ENCODE results near the gene PCGF2.

Gene PCGF2

GRCh38 chr17:38746004-38746848 lies 1.9 kb downstream of the PCGF2 start:
- TF ChIP-seq, protein P1, sequence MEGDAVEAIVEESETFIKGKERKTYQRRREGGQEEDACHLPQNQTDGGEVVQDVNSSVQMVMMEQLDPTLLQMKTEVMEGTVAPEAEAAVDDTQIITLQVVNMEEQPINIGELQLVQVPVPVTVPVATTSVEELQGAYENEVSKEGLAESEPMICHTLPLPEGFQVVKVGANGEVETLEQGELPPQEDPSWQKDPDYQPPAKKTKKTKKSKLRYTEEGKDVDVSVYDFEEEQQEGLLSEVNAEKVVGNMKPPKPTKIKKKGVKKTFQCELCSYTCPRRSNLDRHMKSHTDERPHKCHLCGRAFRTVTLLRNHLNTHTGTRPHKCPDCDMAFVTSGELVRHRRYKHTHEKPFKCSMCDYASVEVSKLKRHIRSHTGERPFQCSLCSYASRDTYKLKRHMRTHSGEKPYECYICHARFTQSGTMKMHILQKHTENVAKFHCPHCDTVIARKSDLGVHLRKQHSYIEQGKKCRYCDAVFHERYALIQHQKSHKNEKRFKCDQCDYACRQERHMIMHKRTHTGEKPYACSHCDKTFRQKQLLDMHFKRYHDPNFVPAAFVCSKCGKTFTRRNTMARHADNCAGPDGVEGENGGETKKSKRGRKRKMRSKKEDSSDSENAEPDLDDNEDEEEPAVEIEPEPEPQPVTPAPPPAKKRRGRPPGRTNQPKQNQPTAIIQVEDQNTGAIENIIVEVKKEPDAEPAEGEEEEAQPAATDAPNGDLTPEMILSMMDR (IDR thresholded peaks at IDR 0.05; ENCODE audit: extremely low read depth, missing control alignments): no peak
- no peak for DNase-seq (ENCODE audit: low spot score)

GRCh38 chr17:38745545-38745944 lies 2.6 kb downstream of the PCGF2 start:
- no peak for DNase-seq (ENCODE audit: low spot score)
- TF ChIP-seq, protein P1 (IDR thresholded peaks at IDR 0.05; ENCODE audit: extremely low read depth, missing control alignments): no peak

DNA sequence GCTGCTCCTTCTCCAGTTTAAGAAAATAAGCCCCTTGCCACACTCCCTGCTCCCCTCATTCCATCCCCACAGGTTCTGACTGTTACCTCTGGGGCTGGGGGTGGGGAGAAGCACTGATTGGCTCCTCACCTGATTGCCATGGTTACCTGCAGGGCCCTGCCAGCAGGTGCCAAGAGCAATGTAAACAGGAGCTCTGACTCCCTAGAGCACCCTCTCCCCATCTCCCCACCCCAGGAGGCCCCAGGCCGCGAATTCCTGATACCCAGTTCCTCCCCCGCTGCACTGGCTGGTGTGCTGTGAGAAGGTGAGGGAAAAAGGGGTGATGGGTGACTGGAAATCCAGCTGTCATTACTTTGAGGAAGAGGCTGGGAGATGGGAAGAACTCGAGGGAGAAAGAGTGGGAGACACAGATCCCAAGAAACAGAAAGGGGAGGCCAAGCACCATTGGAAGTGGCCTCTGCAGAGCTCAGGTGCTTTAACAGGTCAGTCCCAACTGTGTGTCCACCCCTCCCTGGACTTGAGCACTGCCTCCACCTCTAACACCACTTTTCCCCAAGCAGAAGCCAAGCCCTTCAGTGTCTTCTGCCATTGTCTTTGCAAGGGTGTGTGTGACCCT lies 4.5 kb downstream of the PCGF2 start:
- DNase-seq (ENCODE audit: low spot score): no peak
- TF ChIP-seq, protein P1 (IDR thresholded peaks at IDR 0.05; ENCODE audit: extremely low read depth, missing control alignments): no peak

DNA sequence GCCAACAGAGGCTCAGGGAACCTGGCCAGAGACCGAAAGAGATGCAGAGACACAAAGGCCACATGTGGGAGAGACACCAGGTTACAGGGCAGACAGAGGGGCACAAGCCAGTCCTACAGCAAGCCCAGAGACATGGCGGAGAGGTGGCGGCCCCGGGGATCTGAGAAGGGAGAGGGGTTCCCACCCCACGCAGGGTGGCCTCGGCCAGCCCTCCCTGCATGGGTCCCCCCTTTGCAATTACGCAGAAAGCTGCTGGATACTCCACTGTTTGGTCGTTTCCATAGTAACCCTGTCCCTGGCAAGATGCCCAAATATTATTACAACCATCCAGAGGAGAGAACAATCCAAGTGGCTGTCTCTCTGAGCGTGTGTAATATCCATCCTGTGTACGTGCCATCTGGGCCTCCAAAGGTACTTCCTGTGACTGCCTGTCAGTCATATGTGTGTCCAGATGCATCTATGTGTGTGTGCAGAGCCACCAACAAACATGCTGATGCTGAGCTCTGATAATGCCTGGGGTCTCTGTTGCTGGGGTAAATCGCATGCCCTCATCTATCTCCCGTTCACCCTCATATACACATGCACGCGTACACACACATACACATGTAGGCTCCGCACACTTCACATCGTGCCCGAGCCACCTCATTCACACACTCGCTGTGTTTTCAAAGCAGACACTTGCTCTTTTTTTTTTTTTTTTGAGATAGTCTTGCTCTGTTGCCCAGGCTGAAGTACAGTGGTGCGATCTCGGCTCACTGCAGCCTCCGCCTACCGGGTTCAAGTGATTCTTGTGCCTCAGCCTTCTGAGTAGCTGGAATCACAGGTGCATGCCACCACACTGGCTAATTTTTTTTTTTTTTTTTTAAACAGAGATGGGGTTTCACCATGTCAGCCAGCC lies 5.5 kb downstream of the PCGF2 start:
- TF ChIP-seq, protein P1 (IDR thresholded peaks at IDR 0.05; ENCODE audit: extremely low read depth, missing control alignments): no peak
- no peak for DNase-seq (ENCODE audit: low spot score)

- DNase-seq (ENCODE audit: low spot score): no peak
Measured at GRCh38 chr17:38741921-38742410, 6.2 kb downstream of the PCGF2 start.

GRCh38 chr17:38741461-38741860 lies 6.7 kb downstream of the PCGF2 start:
- DNase-seq (ENCODE audit: low spot score): no peak
- TF ChIP-seq, protein P1 (IDR thresholded peaks at IDR 0.05; ENCODE audit: extremely low read depth, missing control alignments): no peak

More at GRCh38 chr17:38741921-38742410, 6.2 kb downstream of the PCGF2 start:
- TF ChIP-seq, protein P1 (IDR thresholded peaks at IDR 0.05; ENCODE audit: extremely low read depth, missing control alignments): no peak
